ENCODE data around the gene NUMBL.

Gene NUMBL

DNA sequence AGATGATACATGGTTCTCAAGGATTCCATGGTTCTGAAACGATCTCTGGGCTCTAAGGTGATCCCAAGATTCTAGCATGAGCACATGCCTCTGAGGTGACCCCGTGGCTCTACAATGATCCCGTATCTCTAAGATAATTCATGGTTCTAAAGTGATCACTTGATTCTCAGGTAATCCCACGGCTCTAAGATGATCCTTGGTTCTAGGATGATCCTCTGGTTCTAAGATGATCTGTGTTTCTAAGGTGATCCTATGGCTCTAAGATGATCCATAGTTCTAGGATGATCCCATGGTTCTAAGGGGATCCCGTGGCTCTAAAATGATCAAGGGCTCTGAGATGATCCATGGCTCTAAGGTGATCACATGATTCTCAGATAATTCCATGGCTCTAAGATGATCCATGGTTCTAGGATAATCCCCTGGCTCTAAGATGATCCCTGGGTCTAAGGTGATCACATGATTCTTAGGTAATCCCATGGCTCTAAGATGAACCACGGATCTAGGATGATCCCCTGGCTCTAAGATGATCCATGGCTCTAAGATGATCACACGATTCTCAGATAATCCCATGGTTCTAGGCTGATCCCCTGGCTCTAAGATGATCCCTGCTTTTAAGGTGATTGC is 21.3 kb downstream of the NUMBL start:
- TF ChIP-seq, protein P1, sequence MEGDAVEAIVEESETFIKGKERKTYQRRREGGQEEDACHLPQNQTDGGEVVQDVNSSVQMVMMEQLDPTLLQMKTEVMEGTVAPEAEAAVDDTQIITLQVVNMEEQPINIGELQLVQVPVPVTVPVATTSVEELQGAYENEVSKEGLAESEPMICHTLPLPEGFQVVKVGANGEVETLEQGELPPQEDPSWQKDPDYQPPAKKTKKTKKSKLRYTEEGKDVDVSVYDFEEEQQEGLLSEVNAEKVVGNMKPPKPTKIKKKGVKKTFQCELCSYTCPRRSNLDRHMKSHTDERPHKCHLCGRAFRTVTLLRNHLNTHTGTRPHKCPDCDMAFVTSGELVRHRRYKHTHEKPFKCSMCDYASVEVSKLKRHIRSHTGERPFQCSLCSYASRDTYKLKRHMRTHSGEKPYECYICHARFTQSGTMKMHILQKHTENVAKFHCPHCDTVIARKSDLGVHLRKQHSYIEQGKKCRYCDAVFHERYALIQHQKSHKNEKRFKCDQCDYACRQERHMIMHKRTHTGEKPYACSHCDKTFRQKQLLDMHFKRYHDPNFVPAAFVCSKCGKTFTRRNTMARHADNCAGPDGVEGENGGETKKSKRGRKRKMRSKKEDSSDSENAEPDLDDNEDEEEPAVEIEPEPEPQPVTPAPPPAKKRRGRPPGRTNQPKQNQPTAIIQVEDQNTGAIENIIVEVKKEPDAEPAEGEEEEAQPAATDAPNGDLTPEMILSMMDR (IDR thresholded peaks at IDR 0.05; ENCODE audit: low read depth, low read length): no peak

DNA sequence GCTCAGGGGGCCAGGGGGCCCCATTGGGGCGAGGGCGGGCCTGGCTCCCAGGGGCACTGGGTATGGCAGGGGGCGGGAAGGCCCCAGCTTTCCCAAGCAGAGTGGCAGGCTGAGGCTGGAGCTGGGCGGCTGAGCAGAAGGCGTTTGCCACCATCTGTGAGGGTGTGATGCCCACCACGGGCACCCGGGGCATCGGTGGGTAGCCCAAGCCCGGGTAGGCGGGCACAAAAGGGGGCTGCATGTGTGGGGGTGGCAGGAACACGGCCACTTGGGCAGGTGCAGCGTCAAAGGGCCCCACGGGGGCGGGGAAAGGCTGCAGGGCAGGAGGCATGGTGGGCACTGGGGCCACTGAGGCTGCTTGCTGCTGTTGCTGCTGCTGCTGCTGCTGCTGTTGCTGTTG is 22.8 kb downstream of the NUMBL start:
- TF ChIP-seq, protein P1 (IDR thresholded peaks at IDR 0.05; ENCODE audit: low read depth, low read length): no peak
- no peak overlapping the region for H3K4me3 ChIP-seq (ENCODE audit: low read depth, low read length)

More for the DNA sequence above, 21.3 kb downstream of the NUMBL start:
- H3K4me3 ChIP-seq (ENCODE audit: low read depth, low read length): no peak overlapping the region

DNA sequence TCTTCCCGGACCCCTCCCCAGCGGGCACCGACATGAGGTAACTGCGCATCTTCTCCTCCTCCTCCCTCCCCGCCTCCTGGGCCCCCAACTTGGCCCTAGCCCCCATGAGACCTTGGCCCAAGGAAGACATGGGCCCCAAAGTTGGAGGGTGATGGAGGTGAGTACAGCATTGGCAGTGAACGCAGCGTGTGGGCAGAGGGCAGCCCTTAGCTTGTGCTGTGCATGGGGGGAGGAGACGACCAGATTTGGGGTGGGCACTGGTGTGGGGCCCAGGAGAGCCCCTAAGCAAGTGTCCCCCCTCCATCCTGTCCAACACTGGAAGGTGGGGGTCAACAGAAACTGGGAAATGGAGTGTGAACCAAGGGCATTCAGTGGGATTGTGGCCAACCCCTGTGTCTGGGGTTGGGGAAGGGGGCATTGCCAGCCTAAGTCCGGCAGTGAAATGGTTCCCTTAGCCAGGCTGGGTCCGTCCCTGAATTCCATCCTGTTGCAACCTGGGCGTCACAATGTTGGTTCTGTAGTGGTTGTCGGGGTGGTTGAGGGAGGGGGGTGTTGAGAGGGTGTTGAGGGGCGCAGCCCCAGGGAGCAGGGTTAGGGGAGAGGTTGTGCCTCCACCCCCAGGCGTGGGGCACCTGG is 23.5 kb downstream of the NUMBL start:
- TF ChIP-seq, protein P1 (IDR thresholded peaks at IDR 0.05; ENCODE audit: low read depth, low read length): no peak
- H3K4me3 ChIP-seq (ENCODE audit: low read depth, low read length): no peak overlapping the region

DNA sequence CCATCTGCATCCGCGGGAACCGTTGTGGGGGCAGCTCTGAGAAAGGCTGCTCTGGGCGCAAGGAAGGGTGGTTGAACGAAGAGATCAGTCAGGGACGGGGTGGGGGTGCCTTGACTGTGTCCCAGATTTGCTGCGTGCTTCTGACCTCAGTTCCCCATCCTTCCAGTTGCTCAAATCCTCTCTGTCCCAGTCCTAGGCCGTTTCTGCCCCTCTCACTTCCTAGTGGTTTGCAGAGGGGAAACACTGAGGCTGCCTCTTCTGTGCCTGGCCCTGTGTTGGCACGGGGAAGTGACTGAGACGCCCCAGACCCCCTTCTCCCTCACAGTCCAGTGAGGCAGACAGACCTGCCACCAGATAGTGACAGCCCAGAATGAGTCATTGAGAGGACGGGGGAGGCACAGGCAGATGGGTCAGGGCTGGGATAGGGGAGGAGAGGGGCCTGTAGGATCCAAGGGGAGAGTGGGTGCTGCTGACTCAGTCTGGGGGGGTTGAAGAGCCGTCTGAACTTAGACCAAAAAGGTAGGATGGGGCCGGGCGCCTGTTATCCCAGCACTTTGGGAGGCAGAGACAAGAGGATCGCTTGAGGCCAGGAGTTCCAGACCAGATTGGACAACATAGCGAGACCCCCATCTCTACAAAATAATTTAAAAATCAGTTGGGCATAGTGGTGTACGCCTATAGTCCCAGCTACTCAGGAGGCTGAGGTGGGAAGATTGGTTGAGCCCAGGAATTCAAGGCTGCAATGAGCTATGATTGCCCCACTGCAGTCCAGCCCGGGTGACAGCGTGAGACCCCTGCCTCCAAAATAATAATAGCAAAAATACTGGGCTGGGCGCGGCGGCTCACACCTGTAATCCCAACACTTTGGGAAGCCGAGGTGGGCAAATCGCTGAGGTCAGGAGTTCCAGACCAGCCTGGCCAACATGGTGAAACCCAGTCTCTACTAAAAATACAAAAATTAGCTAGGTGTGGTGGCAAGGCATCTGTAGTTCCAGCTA is 26.5 kb downstream of the NUMBL start:
- TF ChIP-seq, protein P1 (IDR thresholded peaks at IDR 0.05; ENCODE audit: low read depth, low read length): no peak

DNA sequence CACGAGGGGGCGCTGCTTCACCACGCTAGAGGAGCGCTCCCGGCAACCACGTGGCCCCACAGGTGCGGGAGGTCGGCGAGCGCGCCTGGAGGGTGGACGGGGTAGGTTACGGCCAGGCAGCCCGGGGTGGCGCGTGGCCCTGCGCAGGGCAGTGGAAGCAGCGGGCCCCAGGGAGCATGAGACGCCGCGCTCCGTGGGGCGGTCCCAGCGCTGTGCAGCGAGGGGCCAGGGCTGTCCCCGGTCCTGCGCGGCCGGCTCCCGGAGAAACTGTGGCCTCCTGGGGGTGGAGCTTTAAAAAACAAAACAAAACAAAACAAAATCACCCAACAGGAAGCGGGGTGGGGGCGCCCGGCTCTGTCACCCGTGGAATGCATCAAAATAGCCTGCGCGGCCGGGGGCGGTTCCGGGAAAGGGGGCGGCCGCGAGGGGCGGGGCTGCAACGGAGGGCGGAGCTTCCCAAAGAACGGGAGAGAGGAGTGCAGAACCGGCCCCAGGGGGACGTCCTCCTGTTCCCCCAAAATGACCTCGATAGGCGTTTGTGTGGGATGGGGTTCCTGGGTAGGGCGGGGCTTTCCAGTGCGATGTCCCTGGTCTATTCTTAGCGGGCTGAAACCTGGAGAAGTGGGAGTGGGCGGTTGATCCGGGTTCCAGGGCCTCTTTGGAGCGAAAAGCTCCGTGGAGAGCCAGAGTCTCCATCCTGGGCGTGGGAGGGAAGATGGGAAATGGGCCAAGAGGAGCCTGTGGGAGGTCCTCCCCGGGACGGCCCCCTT is 27.3 kb downstream of the NUMBL start:
- TF ChIP-seq, protein P1 (IDR thresholded peaks at IDR 0.05; ENCODE audit: low read depth, low read length): peak; percentile 76; the same call in 1 of the 2 replicates
- peak overlapping the region; percentile 61 for H3K4me3 ChIP-seq (ENCODE audit: low read depth, low read length)

More for the DNA sequence above, 26.5 kb downstream of the NUMBL start:
- H3K4me3 ChIP-seq (ENCODE audit: low read depth, low read length): peak overlapping the region; percentile 61

DNA sequence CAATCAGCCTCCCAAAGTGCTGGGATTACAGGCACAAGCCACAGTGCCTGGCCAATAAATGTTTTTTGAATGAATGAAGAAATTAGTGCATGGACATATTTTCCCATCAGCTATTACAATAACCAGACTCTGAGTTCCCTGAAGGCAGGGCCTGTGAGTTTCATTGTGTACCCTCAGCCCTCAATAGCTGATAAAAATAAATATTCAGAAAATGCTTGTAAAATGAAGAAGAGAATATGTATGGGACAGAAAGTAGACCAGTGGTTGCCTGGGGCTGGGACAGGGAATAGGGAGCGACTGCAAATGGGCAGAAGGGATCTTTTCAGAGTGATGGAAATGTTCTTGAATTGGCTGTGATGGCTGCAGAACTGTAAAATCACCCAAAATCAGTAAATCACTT is 28.8 kb downstream of the NUMBL start:
- TF ChIP-seq, protein P1 (IDR thresholded peaks at IDR 0.05; ENCODE audit: low read depth, low read length): no peak
- no peak overlapping the region for H3K4me3 ChIP-seq (ENCODE audit: low read depth, low read length)
